SK-N-SH treated with all-trans-retinoic acid at 6 μM for 48 hours (cell line): Measurements from ENCODE around the gene FANCL.

Source experiments
- CSRNP3 ChIP-seq: fragments of 250-450 bp; sonication (Bioruptor Pico); IDR thresholded peaks from 2 replicates; pipeline ENCODE4 v1.5.1; 2021; ENCODE audit warnings: mild to moderate bottlenecking, moderate library complexity
- ESRRG ChIP-seq: fragments of 250-450 bp; sonication (Bioruptor Pico); IDR thresholded peaks from 2 replicates; pipeline ENCODE4 v1.6.1; 2021; ENCODE audit warnings: mild to moderate bottlenecking
- ISL1 ChIP-seq: fragments of 250-450 bp; sonication (Bioruptor Pico); IDR thresholded peaks from 2 replicates; pipeline ENCODE4 v2.1.2; 2022; ENCODE audit warnings: mild to moderate bottlenecking, moderate library complexity
- PATZ1 ChIP-seq: fragments of 250-450 bp; sonication (Bioruptor Pico); IDR thresholded peaks from 2 replicates; pipeline ENCODE4 v1.8.0; 2020; ENCODE audit warnings: mild to moderate bottlenecking, moderate library complexity, borderline replicate concordance
- PPARA ChIP-seq: fragments of 250-450 bp; sonication (Bioruptor Pico); IDR thresholded peaks from 2 replicates; pipeline ENCODE4 v1.5.0; 2020; ENCODE audit warnings: mild to moderate bottlenecking, borderline replicate concordance
- TOX ChIP-seq: fragments of 250-450 bp; sonication (Bioruptor Pico); IDR thresholded peaks from 2 replicates; pipeline ENCODE4 v1.8.0; 2021; ENCODE audit warnings: mild to moderate bottlenecking, moderate library complexity, borderline replicate concordance
- TSHZ2 ChIP-seq: fragments of 250-450 bp; sonication (Bioruptor Pico); IDR thresholded peaks from 2 replicates; pipeline ENCODE4 v1.5.0; 2020; ENCODE audit warnings: mild to moderate bottlenecking, moderate library complexity
- ZNF565 ChIP-seq: fragments of 450-650 bp; formaldehyde crosslinking; conservative IDR thresholded peaks from 2 replicates; pipeline ENCODE4 v1.5.0; 2020; ENCODE audit warnings: low read depth, mild to moderate bottlenecking, moderate library complexity
- ZNF70 ChIP-seq: fragments of 450-650 bp; formaldehyde crosslinking; IDR thresholded peaks from 2 replicates; pipeline ENCODE4 v1.5.0; 2020; ENCODE audit warnings: mild to moderate bottlenecking, moderate library complexity

DNA sequence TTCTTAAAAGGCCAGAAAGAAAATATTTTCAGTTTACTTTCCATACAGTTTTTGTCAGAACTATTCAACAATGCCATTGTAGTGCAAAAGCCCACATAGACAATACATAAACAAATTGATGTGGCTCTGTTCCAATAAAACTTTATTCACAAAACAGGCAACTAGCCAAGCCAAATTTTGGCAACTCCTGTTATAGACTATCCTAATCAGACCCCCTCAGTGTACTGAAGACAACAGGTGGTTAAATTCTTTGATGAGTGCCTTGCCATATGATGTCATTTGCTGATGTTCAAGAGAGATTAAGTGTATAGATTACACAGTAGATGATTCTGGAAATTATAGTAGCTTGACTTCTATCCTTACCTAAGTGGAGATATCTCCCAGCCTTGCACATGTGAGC is 83.4 kb downstream of the FANCL start:
- no peak for TF ChIP-seq PATZ1 (CRISPR knock-in tag)
- TF ChIP-seq TSHZ2 (CRISPR knock-in tag) = no peak
- no peak for TF ChIP-seq PPARA (CRISPR knock-in tag)
- no peak for TF ChIP-seq ZNF70 (CRISPR knock-in tag)
- TF ChIP-seq ESRRG (CRISPR knock-in tag) = no peak
- no peak for TF ChIP-seq TOX (CRISPR knock-in tag)
- TF ChIP-seq CSRNP3 (CRISPR knock-in tag) = no peak
- no peak for TF ChIP-seq ISL1 (CRISPR knock-in tag)
- TF ChIP-seq ZNF565 = no peak
